PC-3 (cell line): ENCODE results near the gene PGBD5. TPM values are rescaled to one million over a fixed set of nuclear protein-coding genes. Genes with fewer than 3 reads are reported as not detected.

Experiments
- ATAC-seq: fragments of 200-7000 bp; cut with Tn5 transposase; 2 replicates; pipeline ENCODE4 v1.9.1; 2020; ENCODE audit warnings: mild to moderate bottlenecking, moderate library complexity
- BruUV-seq: library from RNA; stranded (reverse); fragments of 400-500 nt; replicated peaks from 2 replicates; lab custom pipeline; 2021; lab: Mats Ljungman, UMichigan
- CTCF ChIA-PET: fragments of 300-600 bp; sonication (Branson Sonifier 250); formaldehyde crosslinking; loops from one replicate; lab custom pipeline; 2022; ENCODE audit warnings: antibody characterized with exemption; lab: Charles Lee
- POLR2A ChIA-PET: fragments of 300-600 bp; sonication (Branson Sonifier 250); formaldehyde crosslinking; loops from one replicate; lab custom pipeline; 2022; ENCODE audit warnings: antibody characterized with exemption; ENCODE audit not compliant: unreplicated experiment; lab: Charles Lee
- DNase-seq: peaks from one replicate; pipeline ENCODE4 v3.0.0-alpha.2; 2015
- H2AFZ ChIP-seq: fragments of 300-600 bp; sonication (generic); 2 replicates; pipeline ENCODE4 v1.6.0; 2016; ENCODE audit warnings: antibody characterized with exemption, low read length
- H3F3A ChIP-seq: fragments of 300-600 bp; sonication (generic); one replicate; pipeline ENCODE4 v1.6.0; 2017; ENCODE audit warnings: antibody characterized with exemption, low read length, control low read depth, mild to moderate bottlenecking; ENCODE audit not compliant: unreplicated experiment
- H3K27ac ChIP-seq: fragments of 300-600 bp; sonication (generic); 2 replicates; pipeline ENCODE4 v1.5.1; 2016; ENCODE audit warnings: mild to moderate bottlenecking, low read length
- H3K27me3 ChIP-seq: fragments of 300-600 bp; sonication (generic); 2 replicates; pipeline ENCODE4 v1.6.1; 2016; ENCODE audit warnings: low read length, mixed read lengths
- H3K36me3 ChIP-seq: fragments of 300-600 bp; sonication (generic); 2 replicates; pipeline ENCODE4 v1.6.1; 2016; ENCODE audit warnings: low read depth, mixed run types, low read length, mixed read lengths
- H3K4me1 ChIP-seq: fragments of 300-600 bp; sonication (generic); 2 replicates; pipeline ENCODE4 v1.5.1; 2016; ENCODE audit warnings: low read length; ENCODE audit not compliant: insufficient read depth
- H3K4me2 ChIP-seq: fragments of 300-600 bp; sonication (generic); 2 replicates; pipeline ENCODE4 v1.6.0; 2016; ENCODE audit warnings: low read length
- H3K4me3 ChIP-seq: fragments of 300-600 bp; sonication (generic); 2 replicates; pipeline ENCODE4 v1.5.1; 2016; ENCODE audit warnings: mild to moderate bottlenecking, low read length, mixed read lengths
- H3K79me2 ChIP-seq: fragments of 300-600 bp; sonication (generic); 2 replicates; pipeline ENCODE4 v1.6.1; 2017; ENCODE audit warnings: low read length, mixed read lengths
- H3K9ac ChIP-seq: fragments of 300-600 bp; sonication (generic); 2 replicates; pipeline ENCODE4 v1.6.0; 2016; ENCODE audit warnings: mild to moderate bottlenecking, low read length
- H3K9me2 ChIP-seq: fragments of 300-600 bp; sonication (generic); replicated peaks from 2 replicates; pipeline ENCODE4 v1.6.1; 2016; ENCODE audit warnings: mixed run types, low read length, mixed read lengths
- H3K9me3 ChIP-seq: fragments of 300-600 bp; sonication (generic); 2 replicates; pipeline ENCODE4 v1.6.1; 2016; ENCODE audit warnings: low read length, mixed read lengths
- H4K20me1 ChIP-seq: fragments of 300-600 bp; sonication (generic); 2 replicates; pipeline ENCODE4 v1.6.1; 2016; ENCODE audit warnings: low read length, mixed read lengths
- EZH2 ChIP-seq: fragments of 300-600 bp; sonication (generic); IDR thresholded peaks from one replicate; pipeline ENCODE4 v1.6.1; 2017; ENCODE audit warnings: antibody characterized with exemption, mild to moderate bottlenecking, low read length; ENCODE audit not compliant: unreplicated experiment
- EZH2phosphoT487 ChIP-seq: fragments of 300-600 bp; sonication (generic); IDR thresholded peaks from 2 replicates; pipeline ENCODE4 v1.6.1; 2018; ENCODE audit warnings: mild to moderate bottlenecking, antibody characterized with exemption, low read length, borderline replicate concordance
- intact Hi-C: fragments of 100-400 bp; cut with micrococcal nuclease; formaldehyde crosslinking; loops from 2 replicates; pipeline ENCODE4 v1.9.0; 2023
- total RNA-seq: library from RNA; depleted of rRNA; stranded (reverse); fragments of >200 nt; gene quantifications from 2 replicates; pipeline ENCODE4 v1.2.3, GENCODE V29; 2014; rRNA removed
- TF ChIP-seq, protein P1 (sequence below): fragments of 300-600 bp; sonication (generic); conservative IDR thresholded peaks from 2 replicates; pipeline ENCODE4 v1.5.1; 2017; ENCODE audit warnings: antibody characterized with exemption, low read depth, mild to moderate bottlenecking, low read length

The PGBD5 gene
- total RNA-seq, 1 experiment from 2014 or later, result under 0.01 TPM

DNA sequence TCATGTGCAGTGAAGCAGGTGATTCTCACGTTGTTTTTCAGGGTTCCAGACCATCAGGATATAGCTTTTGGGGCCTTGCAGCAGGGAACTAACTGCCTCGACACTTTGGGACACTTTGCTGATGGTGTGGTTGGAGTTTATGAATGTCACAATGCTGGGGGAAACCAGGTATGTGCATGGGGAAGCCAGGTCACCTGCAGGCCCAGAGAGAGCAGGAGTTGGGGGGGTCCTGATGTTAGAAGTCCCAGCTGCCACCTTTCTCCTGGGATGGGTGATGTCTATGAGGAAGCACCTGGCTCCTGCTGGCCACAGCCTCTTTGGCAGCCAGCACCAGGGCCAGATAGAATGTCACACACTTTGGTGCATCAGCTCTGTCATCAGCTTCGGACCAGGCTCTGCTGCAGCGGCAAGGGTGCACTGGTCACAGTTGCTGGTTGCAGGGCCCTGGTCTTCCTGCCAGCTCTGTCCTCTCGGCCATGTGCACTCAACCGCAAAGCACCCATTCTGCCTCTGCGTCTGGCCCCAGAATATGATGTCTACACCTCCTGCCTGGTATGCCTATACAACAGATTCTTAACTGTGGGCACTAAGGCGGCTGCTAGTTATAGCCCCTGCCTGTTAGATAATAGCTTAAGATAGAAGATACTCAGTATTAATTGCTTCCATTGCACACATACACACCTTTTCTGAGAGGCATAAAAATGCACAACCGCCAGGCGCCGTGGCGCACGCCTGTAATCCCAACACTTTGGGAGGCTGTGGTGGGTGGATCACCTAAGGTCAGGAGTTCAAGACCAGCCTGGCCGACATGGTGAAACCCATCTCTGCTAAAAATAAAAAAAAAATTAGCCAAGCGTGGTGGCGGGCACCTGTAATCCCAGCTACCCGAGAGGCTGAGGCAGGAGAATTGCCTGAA is 160.7 kb downstream of the PGBD5 start:
- Histone ChIP-seq H3K9me2 (no peaks in the 10 kb centered on the region), H3K4me3 (no peak overlapping the region), H3K27ac (no peak overlapping the region), H3K4me1 (peaks cover 4% of the 10 kb centered on the region; the same call in 1 of the 2 replicates), H4K20me1 (no peaks in the 10 kb centered on the region), H3K79me2 (no peaks in the 10 kb centered on the region), H3K9ac (no peak overlapping the region), H3K36me3 (peaks cover 48% of the 10 kb centered on the region), H3K4me2 (no peak overlapping the region), H3K9me3 (no peaks in the 10 kb centered on the region), H3F3A (no peaks in the 10 kb centered on the region), H2AFZ (no peak overlapping the region), H3K27me3 (no peaks in the 10 kb centered on the region)
- DNase-seq (no peak), ATAC-seq (no peak)
- TF ChIP-seq EZH2phosphoT487, result no peak
- TF ChIP-seq, protein P1, sequence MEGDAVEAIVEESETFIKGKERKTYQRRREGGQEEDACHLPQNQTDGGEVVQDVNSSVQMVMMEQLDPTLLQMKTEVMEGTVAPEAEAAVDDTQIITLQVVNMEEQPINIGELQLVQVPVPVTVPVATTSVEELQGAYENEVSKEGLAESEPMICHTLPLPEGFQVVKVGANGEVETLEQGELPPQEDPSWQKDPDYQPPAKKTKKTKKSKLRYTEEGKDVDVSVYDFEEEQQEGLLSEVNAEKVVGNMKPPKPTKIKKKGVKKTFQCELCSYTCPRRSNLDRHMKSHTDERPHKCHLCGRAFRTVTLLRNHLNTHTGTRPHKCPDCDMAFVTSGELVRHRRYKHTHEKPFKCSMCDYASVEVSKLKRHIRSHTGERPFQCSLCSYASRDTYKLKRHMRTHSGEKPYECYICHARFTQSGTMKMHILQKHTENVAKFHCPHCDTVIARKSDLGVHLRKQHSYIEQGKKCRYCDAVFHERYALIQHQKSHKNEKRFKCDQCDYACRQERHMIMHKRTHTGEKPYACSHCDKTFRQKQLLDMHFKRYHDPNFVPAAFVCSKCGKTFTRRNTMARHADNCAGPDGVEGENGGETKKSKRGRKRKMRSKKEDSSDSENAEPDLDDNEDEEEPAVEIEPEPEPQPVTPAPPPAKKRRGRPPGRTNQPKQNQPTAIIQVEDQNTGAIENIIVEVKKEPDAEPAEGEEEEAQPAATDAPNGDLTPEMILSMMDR, result no peak
- no peak for TF ChIP-seq EZH2
- ChIA-PET POLR2A (interaction anchor here (0.6 kb wide), 1 partner anchor 79 kb away, joined by 3 read pairs; no protein-coding TSS in a partner anchor), CTCF (no interaction called here)
- BruUV-seq, result no TSS peak
- intact Hi-C loops, result no loop called here

Other genes with a start within 250 kb of the PGBD5 start
- gene COG2, start 216.1 kb upstream of the PGBD5 start, total RNA-seq, result 42.0 and 51.0 TPM in 2 replicates